HepG2 (cell line): ENCODE measurements around the gene CAP2. TPM values are rescaled to one million over a fixed set of nuclear protein-coding genes. Genes with fewer than 3 reads are reported as not detected.

Experiments used
- ATF1 ChIP-seq: IDR thresholded peaks from 2 replicates; pipeline ENCODE4 v1.6.1; 2016; ENCODE audit warnings: mild to moderate bottlenecking, control low read depth
- CSRNP1 ChIP-seq: sonication (generic); formaldehyde crosslinking; IDR thresholded peaks from 2 replicates; pipeline ENCODE4 v1.8.1; 2023; ENCODE audit warnings: mild to moderate bottlenecking, missing genetic modification reagents
- DR1 ChIP-seq: sonication (generic); formaldehyde crosslinking; IDR thresholded peaks from 2 replicates; pipeline ENCODE4 v1.8.0; 2021; ENCODE audit warnings: mild to moderate bottlenecking, missing genetic modification reagents, inconsistent platforms
- ERF ChIP-seq: IDR thresholded peaks from 2 replicates; pipeline ENCODE4 v1.6.1; 2018; ENCODE audit warnings: missing biosample characterization, missing genetic modification reagents
- ETV5 ChIP-seq: IDR thresholded peaks from 2 replicates; pipeline ENCODE4 v1.6.1; 2018; ENCODE audit warnings: missing biosample characterization, missing genetic modification reagents, inconsistent platforms, borderline replicate concordance
- GABPB1 ChIP-seq: IDR thresholded peaks from 2 replicates; pipeline ENCODE4 v1.6.1; 2016; ENCODE audit warnings: mild to moderate bottlenecking, missing genetic modification reagents, moderate library complexity, missing compliant biosample characterization
- ISX ChIP-seq: sonication (generic); formaldehyde crosslinking; conservative IDR thresholded peaks from 2 replicates; pipeline ENCODE4 v1.5.0; 2020; ENCODE audit warnings: missing genetic modification reagents
- KLF12 ChIP-seq: sonication (generic); formaldehyde crosslinking; IDR thresholded peaks from 2 replicates; pipeline ENCODE4 v1.4.0; 2020; ENCODE audit warnings: missing genetic modification reagents, borderline replicate concordance
- MNT ChIP-seq: fragments of 450-650 bp; IDR thresholded peaks from 2 replicates; pipeline ENCODE4 v1.6.1; 2016
- MXI1 ChIP-seq: IDR thresholded peaks from 3 replicates; pipeline ENCODE4 v1.6.1; 2012; ENCODE audit warnings: low read depth, low read length, inconsistent platforms, borderline replicate concordance
- NR2F6 ChIP-seq, 2 experiments: IDR thresholded peaks; 2 replicates each; pipeline ENCODE4 v1.6.1; 2016; ENCODE audit warnings: antibody characterized with exemption in 1 of 2, mild to moderate bottlenecking in 1 of 2
- POLR2G ChIP-seq: fragments of 200-400 bp; formaldehyde crosslinking; IDR thresholded peaks from 2 replicates; pipeline ENCODE4 v1.6.1; 2018; ENCODE audit warnings: mild to moderate bottlenecking, low read depth, low read length, moderate library complexity
- RBM39 ChIP-seq: fragments of 200-400 bp; formaldehyde crosslinking; IDR thresholded peaks from one replicate; pipeline ENCODE4 v1.6.1; 2018; ENCODE audit warnings: antibody characterized with exemption, mild to moderate bottlenecking, low read depth, low read length; ENCODE audit not compliant: poor library complexity, severe bottlenecking
- SKI ChIP-seq: fragments of 450-650 bp; IDR thresholded peaks from one replicate; pipeline ENCODE4 v1.6.1; 2018; ENCODE audit warnings: mild to moderate bottlenecking; ENCODE audit not compliant: partially characterized antibody
- SP2 ChIP-seq: sonication (generic); formaldehyde crosslinking; IDR thresholded peaks from 2 replicates; pipeline ENCODE4 v1.5.1; 2020; ENCODE audit warnings: mild to moderate bottlenecking, missing genetic modification reagents
- TAF1 ChIP-seq: sonication (generic); formaldehyde crosslinking; IDR thresholded peaks from 2 replicates; pipeline ENCODE4 v1.4.0; 2020; ENCODE audit warnings: missing genetic modification reagents
- TARDBP ChIP-seq: sonication (generic); formaldehyde crosslinking; IDR thresholded peaks from 2 replicates; pipeline ENCODE4 v1.8.0; 2022; ENCODE audit warnings: mild to moderate bottlenecking, missing genetic modification reagents
- TBX2 ChIP-seq: sonication (generic); formaldehyde crosslinking; IDR thresholded peaks from 2 replicates; pipeline ENCODE4 v1.5.0; 2020; ENCODE audit warnings: missing genetic modification reagents, mild to moderate bottlenecking, borderline replicate concordance
- ZBTB26 ChIP-seq: IDR thresholded peaks from 2 replicates; pipeline ENCODE4 v1.6.1; 2016; ENCODE audit warnings: missing compliant biosample characterization, missing genetic modification reagents, borderline replicate concordance
- ZBTB38 ChIP-seq: sonication (generic); formaldehyde crosslinking; IDR thresholded peaks from 2 replicates; pipeline ENCODE4 v1.5.1; 2020; ENCODE audit warnings: mild to moderate bottlenecking, missing genetic modification reagents
- ZNF121 ChIP-seq: sonication (generic); formaldehyde crosslinking; IDR thresholded peaks from 2 replicates; pipeline ENCODE4 v1.5.0; 2020; ENCODE audit warnings: mild to moderate bottlenecking, missing genetic modification reagents
- ZNF34 ChIP-seq: sonication (generic); formaldehyde crosslinking; IDR thresholded peaks from 2 replicates; pipeline ENCODE4 v1.4.0; 2020; ENCODE audit warnings: mild to moderate bottlenecking, missing genetic modification reagents, borderline replicate concordance
- ZNF501 ChIP-seq: sonication (generic); formaldehyde crosslinking; IDR thresholded peaks from 2 replicates; pipeline ENCODE4 v1.5.1; 2020; ENCODE audit warnings: mild to moderate bottlenecking, moderate library complexity, missing genetic modification reagents
- ZNF747 ChIP-seq: sonication (generic); formaldehyde crosslinking; IDR thresholded peaks from 2 replicates; pipeline ENCODE4 v1.8.1; 2023; ENCODE audit warnings: missing genetic modification reagents, mild to moderate bottlenecking, borderline replicate concordance
- polyA plus RNA-seq, 8 experiments: library from polyadenylated mRNA; depleted of rRNA in 3 of 8; stranded (reverse) in 7 of 8; unstranded in 1 of 8; fragments of >200 nt; fragmentation: Illumina TruSeq in 4 of 8; extraction: Trizol in 4 of 8; gene quantifications; 2 replicates each; pipeline versions ENCODE4 v1.2.1 to v1.2.3, GENCODE V29; 2011 to 2016; ENCODE audit warnings: low read depth in 4 of 8, missing spikeins in 1 of 8, mixed read lengths in 1 of 8; ENCODE audit not compliant: insufficient read depth in 1 of 8
- total RNA-seq, 5 experiments: library from RNA; depleted of rRNA; stranded (reverse); fragments of >200 nt; fragmentation: Illumina TruSeq; extraction: Trizol; gene quantifications; 2 replicates each; pipeline ENCODE4 v1.2.3, GENCODE V29; 2016; ENCODE audit warnings: low read depth in 1 of 5
- TF ChIP-seq, protein P1 (sequence below): sonication (generic); IDR thresholded peaks from 2 replicates; pipeline ENCODE4 v1.6.1; 2016; ENCODE audit warnings: low read depth, borderline replicate concordance

The CAP2 gene
- total and polyA plus RNA-seq, 2 of the 13 experiments (the other 11 are each of a cell fraction or from before 2014, with no cell fraction given), result 7.9 to 53.1 TPM

DNA sequence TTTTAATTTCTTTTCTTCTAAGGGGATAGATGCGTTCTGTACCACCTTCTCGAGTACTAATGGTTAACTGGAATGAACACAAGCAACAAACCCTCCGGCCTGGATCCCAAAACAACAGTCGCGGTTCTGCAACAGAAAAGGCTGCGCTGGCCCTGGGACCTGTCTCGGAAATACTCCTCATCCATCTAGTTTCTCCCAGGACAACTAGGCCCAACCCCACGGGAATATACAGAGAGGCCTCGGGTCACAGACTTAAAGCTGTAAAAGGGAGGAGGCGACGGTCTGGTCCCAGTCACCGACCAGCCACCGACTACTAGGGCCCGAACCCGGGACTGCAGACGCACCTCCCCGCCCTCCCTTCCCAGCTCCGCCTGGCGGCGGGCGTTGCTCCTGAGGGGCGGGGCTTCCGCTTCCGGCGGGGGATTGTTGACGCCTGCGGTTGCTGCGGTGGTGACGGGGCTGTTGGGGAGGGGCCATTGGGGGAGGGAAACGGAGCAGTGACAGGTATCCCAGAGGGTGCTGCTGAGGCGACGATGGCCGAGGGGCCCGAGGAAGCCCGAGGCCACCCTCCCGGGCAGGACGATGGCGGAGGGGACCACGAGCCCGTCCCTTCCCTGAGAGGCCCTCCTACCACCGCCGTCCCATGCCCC lies 206.6 kb downstream of the CAP2 start, which contains the start of gene FAM8A1 (continued):
- peak; percentile 91 for TF ChIP-seq CSRNP1 (CRISPR knock-in tag)
- TF ChIP-seq ISX (CRISPR knock-in tag), result no peak
- no peak; the same call in 1 of the 2 replicates for TF ChIP-seq ZNF34
- TF ChIP-seq ERF (CRISPR knock-in tag), result peak; percentile 62; the same call in 1 of the 2 replicates
- peak; percentile 71 for TF ChIP-seq TAF1
- 0 out of 2 replicates have a peak, but pooled peaks have one; percentile 58 for TF ChIP-seq ZNF747 (CRISPR knock-in tag)
- TF ChIP-seq KLF12, result peak; percentile 93
- 0 out of 2 replicates have a peak, but pooled peaks have one; percentile 55 for TF ChIP-seq ZBTB26 (CRISPR knock-in tag)
- TF ChIP-seq ATF1 (CRISPR knock-in tag), result peak; percentile 60
- peak; percentile 61; the same call in 1 of the 2 replicates for TF ChIP-seq ZNF501 (CRISPR knock-in tag)
- peak; percentile 20; the same call in 1 of the 2 replicates for TF ChIP-seq NR2F6 (IDR thresholded peaks at IDR 0.05)
- peak; percentile 65; the same call in 1 of the 2 replicates for TF ChIP-seq NR2F6 (CRISPR knock-in tag; IDR thresholded peaks at IDR 0.05)
- TF ChIP-seq MNT, result 0 out of 2 replicates have a peak, but pooled peaks have one; percentile 20
- TF ChIP-seq, protein P1, sequence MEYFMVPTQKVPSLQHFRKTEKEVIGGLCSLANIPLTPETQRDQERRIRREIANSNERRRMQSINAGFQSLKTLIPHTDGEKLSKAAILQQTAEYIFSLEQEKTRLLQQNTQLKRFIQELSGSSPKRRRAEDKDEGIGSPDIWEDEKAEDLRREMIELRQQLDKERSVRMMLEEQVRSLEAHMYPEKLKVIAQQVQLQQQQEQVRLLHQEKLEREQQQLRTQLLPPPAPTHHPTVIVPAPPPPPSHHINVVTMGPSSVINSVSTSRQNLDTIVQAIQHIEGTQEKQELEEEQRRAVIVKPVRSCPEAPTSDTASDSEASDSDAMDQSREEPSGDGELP, result peak; percentile 41; the same call in 1 of the 2 replicates
- peak; percentile 57; the same call in 1 of the 2 replicates for TF ChIP-seq SP2 (CRISPR knock-in tag)
- TF ChIP-seq ZBTB38 (CRISPR knock-in tag), result peak; percentile 73
- TF ChIP-seq ZNF121 (CRISPR knock-in tag), result peak; percentile 68
- TF ChIP-seq SKI, result peak; percentile 78
- peak; percentile 85 for TF ChIP-seq RBM39
- peak; percentile 94 for TF ChIP-seq ETV5 (CRISPR knock-in tag)
- TF ChIP-seq POLR2G, result peak; percentile 92
- TF ChIP-seq TARDBP (CRISPR knock-in tag), result peak; percentile 95
- peak; percentile 97 for TF ChIP-seq GABPB1
- peak; percentile 38; the same call in 1 of the 2 replicates for TF ChIP-seq DR1 (CRISPR knock-in tag)
- peak; percentile 77; the same call in 1 of the 3 replicates for TF ChIP-seq MXI1
- peak; percentile 91 for TF ChIP-seq TBX2
